DND-41 (cell line): Measurements from ENCODE around the gene SBNO1.

Experiments used
- ATAC-seq: fragments of 200-7000 bp; cut with Tn5 transposase; 3 replicates; pipeline ENCODE4 v1.9.1; 2021; ENCODE audit warnings: low read depth; ENCODE audit not compliant: insufficient read depth
- DNase-seq: peaks from one replicate; pipeline ENCODE4 v3.0.0-alpha.2; 2020
- H2AFZ ChIP-seq: 2 replicates; pipeline ENCODE4 v1.6.0; 2012; ENCODE audit warnings: low read depth, low read length
- H3K27ac ChIP-seq: 2 replicates; pipeline ENCODE4 v1.5.1; 2012; ENCODE audit warnings: low read length, inconsistent platforms
- H3K27me3 ChIP-seq: fragments of 200-600 bp; sonication (generic); 2 replicates; pipeline ENCODE4 v1.6.0; 2012; ENCODE audit warnings: low read length, mild to moderate bottlenecking, inconsistent platforms; ENCODE audit not compliant: insufficient read depth, poor library complexity
- H3K36me3 ChIP-seq: 2 replicates; pipeline ENCODE4 v1.5.1; 2012; ENCODE audit warnings: low read length, inconsistent platforms; ENCODE audit not compliant: insufficient read depth
- H3K4me1 ChIP-seq: 2 replicates; pipeline ENCODE4 v1.5.1; 2012; ENCODE audit warnings: mild to moderate bottlenecking, low read length; ENCODE audit not compliant: insufficient read depth
- H3K4me2 ChIP-seq: 2 replicates; pipeline ENCODE4 v1.6.0; 2012; ENCODE audit warnings: mild to moderate bottlenecking, moderate library complexity, low read length, inconsistent platforms; ENCODE audit not compliant: insufficient read depth
- H3K4me3 ChIP-seq, 2 experiments: fragments of 200-600 bp in 1 of 2; shearing (Covaris generic) in 1 of 2; 2 replicates each; pipeline ENCODE4 v1.5.1; 2012 to 2016; ENCODE audit warnings: inconsistent platforms in 2 of 2, low read length in 2 of 2, mild to moderate bottlenecking in 2 of 2, low read depth in 1 of 2, moderate library complexity in 1 of 2
- H3K79me2 ChIP-seq: 2 replicates; pipeline ENCODE4 v1.6.0; 2012; ENCODE audit warnings: low read length, inconsistent platforms; ENCODE audit not compliant: insufficient read depth
- H3K9ac ChIP-seq: 2 replicates; pipeline ENCODE4 v1.6.0; 2012; ENCODE audit warnings: low read depth, mild to moderate bottlenecking, inconsistent platforms, low read length, moderate library complexity
- H3K9me3 ChIP-seq: 2 replicates; pipeline ENCODE4 v1.5.1; 2012; ENCODE audit warnings: low read length, moderate library complexity, mild to moderate bottlenecking, inconsistent platforms; ENCODE audit not compliant: insufficient read depth, severe bottlenecking
- H4K20me1 ChIP-seq: 2 replicates; pipeline ENCODE4 v1.6.0; 2012; ENCODE audit warnings: low read length; ENCODE audit not compliant: insufficient read depth
- CTCF ChIP-seq: IDR thresholded peaks from 2 replicates; pipeline ENCODE4 v1.5.1; 2012; ENCODE audit warnings: borderline replicate concordance, low read length, moderate library complexity, mild to moderate bottlenecking; ENCODE audit not compliant: poor library complexity, severe bottlenecking; ENCODE audit errors: extremely low read depth
- EZH2 ChIP-seq: IDR thresholded peaks from 3 replicates; pipeline ENCODE4 v1.6.1; 2012; ENCODE audit warnings: borderline replicate concordance, low read depth, mild to moderate bottlenecking, moderate library complexity, low read length, inconsistent platforms; ENCODE audit not compliant: severe bottlenecking

SBNO1 gene

GRCh38 chr12:123261196-123261595 is 103.5 kb downstream of the SBNO1 start:
- Histone ChIP-seq H3K4me3 (no peak overlapping the region), H3K4me1 (no peaks in the 10 kb centered on the region), H3K27me3 (no peaks in the 10 kb centered on the region), H3K79me2 (peaks cover 3% of the 10 kb centered on the region; the same call in 1 of the 2 replicates), H3K4me2 (no peak overlapping the region), H3K36me3 (peaks cover 84% of the 10 kb centered on the region), H2AFZ (no peak overlapping the region), H3K9ac (no peak overlapping the region), H4K20me1 (peaks cover 4% of the 10 kb centered on the region; the same call in 1 of the 2 replicates), H3K27ac (no peak overlapping the region), H3K9me3 (no peaks in the 10 kb centered on the region)
- TF ChIP-seq CTCF, result no peak
- TF ChIP-seq EZH2, result no peak
- ATAC-seq (no peak), DNase-seq (no peak)

GRCh38 chr12:123260081-123260480 is 104.6 kb downstream of the SBNO1 start:
- no peak overlapping the region for H3K4me3 ChIP-seq
- no peaks in the 10 kb centered on the region for H3K27me3 ChIP-seq
- H3K4me1 ChIP-seq, result no peaks in the 10 kb centered on the region
- peaks cover 82% of the 10 kb centered on the region for H3K36me3 ChIP-seq
- DNase-seq (no peak), ATAC-seq (no peak)
- H3K9me3 ChIP-seq, result no peaks in the 10 kb centered on the region
- no peak overlapping the region for H3K9ac ChIP-seq
- H2AFZ ChIP-seq, result no peak overlapping the region
- H3K79me2 ChIP-seq, result peaks cover 3% of the 10 kb centered on the region; the same call in 1 of the 2 replicates
- no peak overlapping the region for H3K4me2 ChIP-seq
- H3K27ac ChIP-seq, result no peak overlapping the region
- TF ChIP-seq CTCF, result no peak
- TF ChIP-seq EZH2, result no peak
- peaks cover 4% of the 10 kb centered on the region; the same call in 1 of the 2 replicates for H4K20me1 ChIP-seq

GRCh38 chr12:123258593-123258992 is 106.1 kb downstream of the SBNO1 start:
- no peaks in the 10 kb centered on the region for H3K4me1 ChIP-seq
- no peak for TF ChIP-seq EZH2
- TF ChIP-seq CTCF, result no peak
- ATAC-seq, result no peak
- peaks cover 87% of the 10 kb centered on the region for H3K36me3 ChIP-seq
- H4K20me1 ChIP-seq, result peaks cover 11% of the 10 kb centered on the region; the same call in 1 of the 2 replicates
- no peak overlapping the region for H3K9ac ChIP-seq
- no peak overlapping the region for H3K4me2 ChIP-seq
- H3K27me3 ChIP-seq, result no peaks in the 10 kb centered on the region
- H3K9me3 ChIP-seq, result no peaks in the 10 kb centered on the region
- no peak overlapping the region for H2AFZ ChIP-seq
- no peak overlapping the region for H3K4me3 ChIP-seq
- no peak for DNase-seq
- no peak overlapping the region for H3K27ac ChIP-seq
- peaks cover 6% of the 10 kb centered on the region; the same call in 1 of the 2 replicates for H3K79me2 ChIP-seq
